GM18508 (cell line): ENCODE measurements around the gene MED10.
A peak's percentile ranks its signal among the peaks of the same experiment; 100 is the strongest.

Experiments
- ATAC-seq: cut with Tn5 transposase; IDR thresholded peaks from one replicate; pipeline ENCODE4 v1.9.1; 2021; ENCODE audit warnings: moderate number of reproducible peaks; ENCODE audit not compliant: insufficient read depth, unreplicated experiment

MED10 gene

GRCh38 chr5:6377905-6378765, at the start of gene MED10:
TSS of gene MED10 (minus strand) at chr5:6378547. CDS start at chr5:6378483, 64 bp downstream.
- peak; percentile 86 for ATAC-seq

GRCh38 chr5:6427694-6428093, 49.3 kb upstream of the MED10 start:
- ATAC-seq: no peak

GRCh38 chr5:6424700-6425099, 46.4 kb upstream of the MED10 start:
- no peak for ATAC-seq

- no peak for ATAC-seq
Measured at GRCh38 chr5:6424110-6424659, 45.8 kb upstream of the MED10 start.

- no peak for ATAC-seq
Measured at GRCh38 chr5:6423327-6424109, 45.2 kb upstream of the MED10 start.

- no peak for ATAC-seq
Measured at GRCh38 chr5:6419340-6419852, 41.0 kb upstream of the MED10 start.

GRCh38 chr5:6418679-6419276, 40.4 kb upstream of the MED10 start:
- ATAC-seq: no peak

GRCh38 chr5:6417657-6418056, 39.3 kb upstream of the MED10 start:
- ATAC-seq: no peak

GRCh38 chr5:6412811-6413210, 34.5 kb upstream of the MED10 start:
- ATAC-seq: no peak

- no peak for ATAC-seq
Measured at GRCh38 chr5:6411141-6411540, 32.8 kb upstream of the MED10 start.

GRCh38 chr5:6410421-6410820, 32.1 kb upstream of the MED10 start:
- no peak for ATAC-seq

- ATAC-seq: no peak
Measured at GRCh38 chr5:6408627-6409446, 30.5 kb upstream of the MED10 start.

- ATAC-seq: no peak
Measured at GRCh38 chr5:6408260-6408596, 29.9 kb upstream of the MED10 start.

GRCh38 chr5:6407558-6408259, 29.4 kb upstream of the MED10 start:
- no peak for ATAC-seq

- no peak for ATAC-seq
Measured at GRCh38 chr5:6405591-6405990, 27.2 kb upstream of the MED10 start.

- peak; percentile 69 for ATAC-seq
Measured at GRCh38 chr5:6404129-6404528, 25.8 kb upstream of the MED10 start.

GRCh38 chr5:6403416-6403815, 25.1 kb upstream of the MED10 start:
- ATAC-seq: no peak

GRCh38 chr5:6402939-6403338, 24.6 kb upstream of the MED10 start:
- no peak for ATAC-seq

- ATAC-seq: no peak
Measured at GRCh38 chr5:6401410-6401809, 23.1 kb upstream of the MED10 start.
